GM21717 (cell line): ENCODE measurements around the gene GLIS1.

Source experiments
- ATAC-seq: cut with Tn5 transposase; IDR thresholded peaks from one replicate; pipeline ENCODE4 v1.9.1; 2021; ENCODE audit warnings: mild to moderate bottlenecking, moderate library complexity; ENCODE audit not compliant: unreplicated experiment

GLIS1 gene

GRCh38 chr1:53696051-53696450 lies 42.9 kb downstream of the GLIS1 start:
- ATAC-seq, result no peak

- ATAC-seq, result no peak
Observed at GRCh38 chr1:53695116-53695515, 43.8 kb downstream of the GLIS1 start.

DNA sequence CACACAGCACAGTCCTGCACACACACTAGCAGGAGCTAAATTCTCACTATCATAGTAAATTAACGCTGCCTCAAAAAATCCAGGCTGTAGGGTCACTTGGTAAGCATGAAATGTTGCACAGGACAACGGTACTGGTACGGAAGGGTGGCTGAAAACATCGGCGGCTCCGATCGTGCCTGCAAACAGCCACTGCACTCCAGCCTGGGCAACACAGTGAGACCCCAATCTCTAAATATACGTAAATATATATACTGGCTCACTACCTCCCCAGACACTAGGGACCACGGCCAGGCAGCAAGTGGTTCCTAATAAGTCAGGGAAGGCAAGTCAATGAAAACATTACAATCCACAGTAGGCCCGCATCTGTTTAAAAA lies 44.3 kb downstream of the GLIS1 start:
- no peak for ATAC-seq

GRCh38 chr1:53693773-53694717 lies 44.9 kb downstream of the GLIS1 start:
- no peak for ATAC-seq

- no peak for ATAC-seq
Observed at GRCh38 chr1:53693339-53693738, 45.6 kb downstream of the GLIS1 start.

DNA sequence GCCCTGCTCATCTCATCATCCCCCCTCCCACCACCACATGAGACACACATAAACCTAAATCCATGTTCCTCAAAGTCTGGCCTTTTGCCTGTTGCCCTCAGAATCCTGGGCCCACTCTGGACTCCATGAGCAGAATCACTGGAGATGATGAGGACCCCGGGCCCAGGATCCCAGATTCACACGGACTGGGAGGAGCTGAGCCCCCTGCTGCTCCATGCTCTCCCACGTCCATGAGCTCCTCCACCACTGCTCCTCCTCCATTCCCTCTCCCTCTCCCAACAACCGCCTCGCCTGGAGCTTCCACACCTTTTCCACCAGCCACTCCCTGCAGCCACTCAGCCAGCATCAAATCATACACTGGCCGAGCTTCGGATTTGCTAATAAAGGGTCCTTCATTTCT lies 47.6 kb downstream of the GLIS1 start:
- no peak for ATAC-seq

DNA sequence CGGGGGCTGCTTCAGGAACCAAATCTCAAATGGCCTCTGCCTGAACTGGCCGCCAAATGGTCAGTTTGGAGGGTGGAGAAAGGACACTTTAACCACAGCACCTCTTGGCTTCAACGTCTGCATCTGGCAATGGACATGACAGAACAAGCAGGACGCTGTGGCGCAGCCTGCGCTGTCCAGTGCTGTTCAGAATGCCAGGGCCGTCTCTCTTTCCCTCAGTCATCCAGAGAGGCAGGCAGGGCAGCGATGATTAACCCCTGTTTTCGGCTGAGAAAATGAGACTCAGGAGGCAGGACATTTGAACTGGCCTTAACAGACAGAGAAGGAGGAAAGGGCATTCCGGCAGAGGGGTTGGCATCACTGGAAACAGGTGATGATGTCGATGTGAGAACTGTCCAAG lies 48.6 kb downstream of the GLIS1 start:
- ATAC-seq, result no peak

- ATAC-seq, result no peak
Observed at GRCh38 chr1:53689736-53690326, 49.1 kb downstream of the GLIS1 start.

DNA sequence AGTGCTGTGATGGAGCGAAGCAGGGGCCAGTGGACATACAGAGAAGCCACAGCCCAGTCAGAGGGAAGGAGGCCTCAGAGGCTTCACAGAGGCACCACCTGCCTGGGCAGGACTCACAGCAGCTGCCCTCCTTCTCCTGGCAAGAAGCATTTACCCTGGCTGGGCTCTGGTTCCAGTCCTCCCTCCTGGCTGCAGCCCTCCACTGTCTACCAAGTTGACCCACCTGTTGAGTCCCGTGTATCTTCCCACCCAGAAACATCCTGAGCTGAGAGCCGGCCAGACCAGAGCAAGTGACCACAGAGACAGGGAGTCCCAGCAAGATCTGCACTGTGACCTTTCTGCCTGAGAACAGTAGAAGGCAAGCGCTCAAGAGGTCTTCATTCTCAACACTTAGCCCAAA lies 49.7 kb downstream of the GLIS1 start:
- ATAC-seq, result no peak

- no peak for ATAC-seq
Observed at GRCh38 chr1:53688381-53689102, 50.4 kb downstream of the GLIS1 start.

GRCh38 chr1:53687901-53688300 lies 51.1 kb downstream of the GLIS1 start:
- ATAC-seq, result no peak

DNA sequence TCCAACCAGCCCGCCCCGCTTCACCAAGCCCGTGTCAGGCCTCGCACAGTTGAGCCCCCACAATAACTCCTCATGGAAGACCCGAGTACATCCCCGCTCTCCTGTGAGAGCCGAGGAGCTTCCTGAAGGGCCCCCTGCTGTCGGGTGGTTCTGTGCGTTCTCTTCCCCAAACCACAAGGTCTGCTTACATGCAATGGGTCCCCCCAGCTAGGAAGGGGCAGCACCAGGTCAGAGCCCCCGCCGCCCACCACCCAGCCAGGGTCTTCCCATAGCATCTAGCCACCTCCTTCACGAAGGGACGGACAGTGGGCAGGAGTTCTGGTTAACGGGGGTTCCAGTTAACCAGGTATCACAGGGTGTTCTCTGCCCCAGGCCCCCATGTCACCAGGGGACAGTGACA lies 51.5 kb downstream of the GLIS1 start:
- no peak for ATAC-seq

DNA sequence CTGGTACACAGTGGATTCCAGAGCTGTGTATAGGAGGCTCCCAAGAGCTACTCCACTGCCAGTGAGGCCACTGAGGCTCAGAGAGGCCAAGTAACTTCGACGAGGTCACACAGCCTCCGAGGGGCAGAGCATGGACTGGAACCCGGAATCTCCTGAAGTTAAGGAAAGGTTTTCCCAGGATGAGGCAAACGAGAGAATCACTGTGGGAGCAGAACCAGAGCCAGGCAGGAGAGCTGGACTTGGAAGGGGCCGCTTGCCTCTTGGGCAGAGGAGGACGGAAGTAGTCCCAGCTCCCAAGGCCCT lies 52.0 kb downstream of the GLIS1 start:
- no peak for ATAC-seq

GRCh38 chr1:53686091-53686964 lies 52.6 kb downstream of the GLIS1 start:
- no peak for ATAC-seq

GRCh38 chr1:53685272-53686051 lies 53.5 kb downstream of the GLIS1 start:
- no peak for ATAC-seq

GRCh38 chr1:53684741-53685140 lies 54.2 kb downstream of the GLIS1 start:
- no peak for ATAC-seq

- ATAC-seq, result no peak
Observed at GRCh38 chr1:53683986-53684740, 54.8 kb downstream of the GLIS1 start.

DNA sequence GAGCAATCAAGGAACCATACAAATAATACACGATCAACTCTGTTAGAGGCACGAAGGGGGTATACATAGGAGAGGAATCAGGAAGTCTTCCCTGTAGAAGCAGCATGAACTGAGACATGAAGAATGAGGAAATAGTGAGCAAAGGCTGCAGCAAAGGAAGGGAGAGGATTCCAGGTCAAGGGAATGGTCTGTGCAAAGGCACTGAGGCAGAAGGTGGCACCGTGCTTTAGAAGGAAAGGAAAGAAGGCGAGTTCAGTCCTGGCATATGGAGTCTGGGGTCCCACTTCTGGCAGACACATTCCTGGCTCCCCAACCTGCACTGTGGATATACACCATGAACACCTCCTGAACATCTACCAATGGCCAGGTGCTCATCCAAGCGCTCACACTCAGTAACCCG lies 56.1 kb downstream of the GLIS1 start:
- no peak for ATAC-seq

DNA sequence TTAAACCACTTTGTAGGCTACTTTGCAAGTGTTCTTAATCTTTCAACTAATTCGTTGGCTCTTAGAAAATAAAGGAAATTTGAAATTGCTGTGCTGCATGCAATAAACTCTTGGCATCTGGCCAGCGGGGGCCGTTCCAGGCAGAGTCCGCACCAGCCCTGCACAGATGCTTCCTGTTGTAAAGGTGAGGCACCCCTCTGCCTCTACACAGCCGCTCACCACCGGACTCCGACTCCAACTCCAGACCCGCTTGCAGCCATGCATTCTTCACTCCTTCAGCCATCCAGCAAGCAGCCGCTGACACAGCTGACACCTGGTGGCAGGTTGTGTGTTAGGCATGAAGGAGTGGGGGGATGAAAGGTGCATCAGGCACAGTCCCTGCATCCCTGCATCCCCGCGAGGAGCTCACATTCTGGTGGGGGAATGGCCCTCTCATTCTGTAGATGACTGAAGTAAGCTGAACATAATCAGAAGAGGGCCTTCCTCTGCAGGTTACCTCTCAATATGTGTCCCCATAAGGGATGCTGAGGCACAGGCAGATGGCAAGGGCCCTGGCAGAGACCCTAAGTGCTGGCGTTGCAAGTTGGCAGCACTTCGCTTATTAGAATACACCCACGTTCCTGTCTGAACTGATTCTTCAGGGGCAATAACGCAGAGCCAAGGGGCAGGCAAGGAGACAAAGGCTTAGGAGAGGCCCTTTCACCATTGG lies 56.8 kb downstream of the GLIS1 start:
- no peak for ATAC-seq
